OCI-LY3 (cell line): ENCODE data around the gene MR1.

Experiments
- H2AFZ ChIP-seq: fragments of 200-600, 300-600 bp; shearing (Covaris generic); 2 replicates; pipeline ENCODE4 v1.6.0; 2014; ENCODE audit warnings: antibody characterized with exemption, low read depth, low read length
- H3K27ac ChIP-seq: fragments of 200-600, 300-600 bp; sonication (generic); 2 replicates; pipeline ENCODE4 v1.5.1; 2014; ENCODE audit warnings: mild to moderate bottlenecking, low read length, moderate library complexity, mixed read lengths
- H3K27me3 ChIP-seq: fragments of 200-600, 300-600 bp; sonication (generic); 2 replicates; pipeline ENCODE4 v1.6.1; 2014; ENCODE audit warnings: low read depth, low read length, mixed read lengths
- H3K36me3 ChIP-seq: fragments of 200-600, 300-600 bp; sonication (generic); replicated peaks from 2 replicates; pipeline ENCODE3; 2014; ENCODE audit warnings: low read depth, low read length, mixed read lengths
- H3K4me1 ChIP-seq: fragments of 300-600, 200-600 bp; sonication (generic); 2 replicates; pipeline ENCODE4 v1.6.1; 2014; ENCODE audit warnings: low read length, mixed read lengths
- H3K4me2 ChIP-seq: fragments of 200-600, 300-600 bp; sonication (generic); 2 replicates; pipeline ENCODE4 v1.6.1; 2014; ENCODE audit warnings: low read length, mixed read lengths
- H3K4me3 ChIP-seq: fragments of 300-600, 200-600 bp; sonication (generic); 2 replicates; pipeline ENCODE4 v1.5.1; 2014; ENCODE audit warnings: antibody characterized with exemption, mild to moderate bottlenecking, low read length, moderate library complexity
- H3K79me2 ChIP-seq: fragments of 300-600, 200-600 bp; shearing (Covaris generic); 2 replicates; pipeline ENCODE4 v1.6.1; 2014; ENCODE audit warnings: mild to moderate bottlenecking, low read length, mixed read lengths
- H3K9ac ChIP-seq: fragments of 300-600, 200-600 bp; shearing (Covaris generic); 2 replicates; pipeline ENCODE4 v1.6.0; 2014; ENCODE audit warnings: mild to moderate bottlenecking, low read length, moderate library complexity
- H3K9me3 ChIP-seq: fragments of 200-600, 300-600 bp; shearing (Covaris generic); 2 replicates; pipeline ENCODE4 v1.6.1; 2014; ENCODE audit warnings: low read length, mixed read lengths; ENCODE audit not compliant: insufficient read depth
- H4K20me1 ChIP-seq: fragments of 200-600, 300-600 bp; sonication (generic); 2 replicates; pipeline ENCODE4 v1.6.1; 2016; ENCODE audit warnings: low read length, mixed read lengths; ENCODE audit not compliant: insufficient read depth
- EZH2phosphoT487 ChIP-seq: fragments of 200-600 bp; shearing (Covaris generic); IDR thresholded peaks from 2 replicates; pipeline ENCODE4 v1.6.1; 2018; ENCODE audit warnings: antibody characterized with exemption, mixed run types, low read depth
- TF ChIP-seq, protein P1 (sequence below): fragments of 200-600, 300-600 bp; sonication (generic); IDR thresholded peaks from 2 replicates; pipeline ENCODE4 v1.5.1; 2014; ENCODE audit warnings: antibody characterized with exemption, low read length, low read depth

Gene MR1

DNA sequence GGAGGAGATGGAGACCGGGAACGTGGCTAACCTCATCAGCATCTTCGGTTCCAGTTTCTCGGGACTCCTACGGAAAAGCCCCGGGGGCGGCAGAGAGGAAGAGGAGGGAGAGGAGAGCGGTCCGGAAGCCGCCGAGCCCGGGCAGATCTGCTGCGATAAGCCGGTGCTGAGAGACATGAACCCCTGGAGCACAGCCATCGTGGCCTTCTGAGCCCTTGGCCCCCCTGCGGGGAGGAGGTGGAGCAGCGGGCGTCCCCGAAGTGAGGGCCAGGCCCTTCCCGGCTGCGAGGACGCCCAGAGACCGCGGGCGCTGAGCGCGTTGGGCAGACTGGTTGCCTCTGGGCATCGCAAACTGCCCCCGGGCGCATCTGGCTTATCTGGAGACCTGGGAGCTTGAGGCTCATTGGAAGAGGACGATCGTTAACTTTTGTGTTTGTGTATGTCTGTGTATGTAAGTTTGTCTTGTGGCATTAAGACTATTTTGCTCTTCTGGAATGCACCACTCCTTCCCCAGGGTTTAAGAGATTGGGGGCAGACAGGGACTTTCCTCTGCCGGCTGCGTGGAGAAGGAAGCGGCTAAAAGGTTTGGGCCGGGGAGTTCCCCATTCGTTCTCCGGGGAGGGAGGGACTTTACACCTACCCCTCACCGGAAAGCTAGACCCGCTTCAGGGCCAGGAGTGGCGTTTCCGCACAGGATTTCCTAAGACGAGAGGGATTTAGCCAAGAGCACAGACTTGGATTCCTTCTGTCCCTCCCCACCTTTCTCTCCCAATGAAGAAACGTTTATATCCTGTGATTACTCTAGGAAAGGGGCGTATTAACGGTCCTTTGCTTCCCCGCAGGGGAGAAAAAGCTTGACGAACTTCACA is 56.1 kb downstream of the MR1 start:
- Histone ChIP-seq H3K9me3 (no peaks in the 10 kb centered on the region), H3K27ac (peak overlapping the region; percentile 98), H3K4me2 (peak overlapping the region; percentile 70), H2AFZ (no peak overlapping the region), H3K9ac (peak overlapping the region; percentile 100), H3K4me3 (peak overlapping the region; percentile 86), H3K4me1 (peaks cover 55% of the 10 kb centered on the region), H3K79me2 (peaks cover 81% of the 10 kb centered on the region), H4K20me1 (peaks cover 51% of the 10 kb centered on the region), H3K27me3 (peaks cover 8% of the 10 kb centered on the region), H3K36me3 (peaks cover 56% of the 10 kb centered on the region)
- TF ChIP-seq EZH2phosphoT487: no peak
- TF ChIP-seq, protein P1, sequence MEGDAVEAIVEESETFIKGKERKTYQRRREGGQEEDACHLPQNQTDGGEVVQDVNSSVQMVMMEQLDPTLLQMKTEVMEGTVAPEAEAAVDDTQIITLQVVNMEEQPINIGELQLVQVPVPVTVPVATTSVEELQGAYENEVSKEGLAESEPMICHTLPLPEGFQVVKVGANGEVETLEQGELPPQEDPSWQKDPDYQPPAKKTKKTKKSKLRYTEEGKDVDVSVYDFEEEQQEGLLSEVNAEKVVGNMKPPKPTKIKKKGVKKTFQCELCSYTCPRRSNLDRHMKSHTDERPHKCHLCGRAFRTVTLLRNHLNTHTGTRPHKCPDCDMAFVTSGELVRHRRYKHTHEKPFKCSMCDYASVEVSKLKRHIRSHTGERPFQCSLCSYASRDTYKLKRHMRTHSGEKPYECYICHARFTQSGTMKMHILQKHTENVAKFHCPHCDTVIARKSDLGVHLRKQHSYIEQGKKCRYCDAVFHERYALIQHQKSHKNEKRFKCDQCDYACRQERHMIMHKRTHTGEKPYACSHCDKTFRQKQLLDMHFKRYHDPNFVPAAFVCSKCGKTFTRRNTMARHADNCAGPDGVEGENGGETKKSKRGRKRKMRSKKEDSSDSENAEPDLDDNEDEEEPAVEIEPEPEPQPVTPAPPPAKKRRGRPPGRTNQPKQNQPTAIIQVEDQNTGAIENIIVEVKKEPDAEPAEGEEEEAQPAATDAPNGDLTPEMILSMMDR: no peak

- Histone ChIP-seq H3K79me2 (peaks cover 86% of the 10 kb centered on the region), H3K27ac (peak overlapping the region; percentile 98), H3K27me3 (peaks cover 5% of the 10 kb centered on the region; the same call in 1 of the 2 replicates), H3K4me3 (peak overlapping the region; percentile 86), H2AFZ (no peak overlapping the region), H3K9ac (peak overlapping the region; percentile 100), H3K36me3 (peaks cover 60% of the 10 kb centered on the region), H3K4me2 (peak overlapping the region; percentile 70), H3K4me1 (peaks cover 57% of the 10 kb centered on the region), H4K20me1 (peaks cover 59% of the 10 kb centered on the region), H3K9me3 (no peaks in the 10 kb centered on the region)
- no peak for TF ChIP-seq EZH2phosphoT487
- TF ChIP-seq, protein P1: no peak
Observed at GRCh38 chr1:181090641-181091126, 56.9 kb downstream of the MR1 start.

DNA sequence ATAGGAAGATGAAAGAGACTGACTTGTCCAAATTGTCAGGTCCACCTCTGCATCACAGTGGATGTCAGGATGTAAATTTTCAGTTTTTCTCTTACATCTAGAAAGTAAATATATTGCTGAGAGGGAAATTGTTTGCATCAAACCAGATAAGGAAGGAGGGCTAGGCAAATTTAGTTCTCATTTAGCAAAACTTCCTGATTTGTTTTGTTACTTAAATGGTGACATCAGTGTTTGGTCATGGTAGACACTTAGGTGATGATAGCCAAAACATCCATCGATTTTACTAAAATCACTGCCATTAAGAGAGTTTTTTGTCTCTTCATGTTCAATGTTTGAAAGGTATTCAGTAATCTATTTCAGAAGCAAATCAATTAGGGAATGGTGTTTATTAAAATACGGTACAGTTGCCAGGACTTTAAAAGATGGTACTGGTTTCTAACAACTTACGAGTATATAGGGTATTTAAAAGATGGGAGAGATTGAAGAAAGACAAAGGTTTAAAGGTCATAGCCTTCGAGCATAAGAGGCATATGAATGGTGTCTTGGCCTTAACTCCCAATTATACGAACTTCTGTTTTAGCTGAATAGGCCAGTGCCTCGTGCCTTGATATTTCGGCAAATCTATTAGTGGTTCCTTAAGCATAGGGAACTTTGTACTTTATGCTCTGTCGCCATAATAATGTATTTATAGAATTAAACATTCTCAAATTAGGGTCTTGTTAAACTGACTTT is 57.7 kb downstream of the MR1 start:
- Histone ChIP-seq H3K27me3 (no peaks in the 10 kb centered on the region), H2AFZ (no peak overlapping the region), H3K27ac (peak overlapping the region; percentile 98), H3K9ac (peak overlapping the region; percentile 100), H3K9me3 (no peaks in the 10 kb centered on the region), H3K36me3 (peaks cover 66% of the 10 kb centered on the region), H4K20me1 (peaks cover 66% of the 10 kb centered on the region), H3K4me3 (peak overlapping the region; percentile 86), H3K4me1 (peaks cover 60% of the 10 kb centered on the region), H3K79me2 (peaks cover 89% of the 10 kb centered on the region), H3K4me2 (peak overlapping the region; percentile 70)
- TF ChIP-seq EZH2phosphoT487: no peak
- TF ChIP-seq, protein P1: no peak

GRCh38 chr1:181092056-181092455 is 58.3 kb downstream of the MR1 start:
- peak overlapping the region; percentile 70 for H3K4me2 ChIP-seq
- H3K79me2 ChIP-seq: peaks cover 88% of the 10 kb centered on the region
- H3K4me3 ChIP-seq: peak overlapping the region; percentile 86
- H3K4me1 ChIP-seq: peaks cover 61% of the 10 kb centered on the region
- H3K9ac ChIP-seq: peak overlapping the region; percentile 100
- H3K9me3 ChIP-seq: no peaks in the 10 kb centered on the region
- TF ChIP-seq EZH2phosphoT487: no peak
- TF ChIP-seq, protein P1: no peak
- peaks cover 70% of the 10 kb centered on the region for H3K36me3 ChIP-seq
- H3K27me3 ChIP-seq: no peaks in the 10 kb centered on the region
- H3K27ac ChIP-seq: peak overlapping the region; percentile 98
- peaks cover 72% of the 10 kb centered on the region for H4K20me1 ChIP-seq
- no peak overlapping the region for H2AFZ ChIP-seq
